Measurements from ENCODE around the gene DNAJC1. TPM values are rescaled to one million over a fixed set of nuclear protein-coding genes. Genes with fewer than 3 reads are reported as not detected.

DNAJC1 gene
- total RNA-seq, 4 donors from 2014 or later: 37.1 to 41.7 (median 40.1) TPM

DNA sequence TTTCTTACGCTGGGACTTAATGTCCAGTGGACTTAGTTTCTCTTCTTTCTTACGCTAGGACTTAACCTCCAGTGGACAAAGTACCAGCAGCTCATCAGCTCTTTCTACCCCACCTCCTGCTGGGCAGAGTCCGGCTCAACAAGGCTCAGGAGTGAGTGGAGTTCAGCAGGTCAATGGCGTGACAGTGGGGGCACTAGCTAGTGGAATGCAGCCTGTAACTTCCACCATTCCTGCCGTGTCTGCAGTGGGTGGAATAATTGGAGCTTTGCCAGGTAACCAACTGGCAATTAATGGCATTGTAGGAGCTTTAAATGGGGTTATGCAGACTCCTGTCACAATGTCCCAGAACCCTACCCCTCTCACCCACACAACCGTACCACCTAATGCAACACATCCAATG is 269.8 kb downstream of the DNAJC1 start:
- H3K27me3 ChIP-seq: no peaks in the 10 kb centered on the region
- no peak for DNase-seq
- TF ChIP-seq CTCF (IDR thresholded peaks at IDR 0.05) (no peak), POLR2A (IDR thresholded peaks at IDR 0.05) (no peak)
- H3K36me3 ChIP-seq: peaks cover 0 to 29% (median 0%) of the 10 kb centered on the region in 3 donors
- H3K4me3 ChIP-seq: no peak overlapping the region
- H3K4me1 ChIP-seq: no peaks in the 10 kb centered on the region
- no peak overlapping the region for H3K27ac ChIP-seq
- H3K9me3 ChIP-seq: no peaks in the 10 kb centered on the region

GRCh38 chr10:21732067-21732772 is 271.3 kb downstream of the DNAJC1 start:
- peaks cover 0 to 28% (median 0%) of the 10 kb centered on the region in 3 donors for H3K36me3 ChIP-seq
- no peaks in the 10 kb centered on the region for H3K27me3 ChIP-seq
- DNase-seq: peak in 1 of 3 donors; percentile 52
- TF ChIP-seq CTCF (IDR thresholded peaks at IDR 0.05): peak in 5 of 6 experiments; percentile 22 to 58 (median 43)
- TF ChIP-seq POLR2A (IDR thresholded peaks at IDR 0.05): no peak
- no peaks in the 10 kb centered on the region for H3K9me3 ChIP-seq
- H3K4me3 ChIP-seq: no peak overlapping the region
- no peaks in the 10 kb centered on the region for H3K4me1 ChIP-seq
- H3K27ac ChIP-seq: no peak overlapping the region

- no peaks in the 10 kb centered on the region for H3K9me3 ChIP-seq
- H3K4me1 ChIP-seq: peaks cover 0 to 15% (median 2%) of the 10 kb centered on the region in 4 donors
- H3K27me3 ChIP-seq: no peaks in the 10 kb centered on the region
- DNase-seq: no peak
- TF ChIP-seq POLR2A (IDR thresholded peaks at IDR 0.05) (no peak), CTCF (IDR thresholded peaks at IDR 0.05) (no peak)
- H3K36me3 ChIP-seq: peaks cover 0 to 8% (median 0%) of the 10 kb centered on the region in 3 donors
- H3K27ac ChIP-seq: no peak overlapping the region
- H3K4me3 ChIP-seq: no peak overlapping the region
Measured at GRCh38 chr10:21728618-21729017, 274.9 kb downstream of the DNAJC1 start.

- Histone ChIP-seq H3K4me1 (peaks cover 0 to 15% (median 2%) of the 10 kb centered on the region in 4 donors), H3K4me3 (no peak overlapping the region), H3K27me3 (no peaks in the 10 kb centered on the region), H3K36me3 (peaks cover 0 to 6% (median 0%) of the 10 kb centered on the region in 3 donors), H3K27ac (no peak overlapping the region), H3K9me3 (no peaks in the 10 kb centered on the region)
- DNase-seq: no peak
- TF ChIP-seq CTCF (IDR thresholded peaks at IDR 0.05) (no peak), POLR2A (IDR thresholded peaks at IDR 0.05) (no peak)
Measured at GRCh38 chr10:21727452-21728168, 275.9 kb downstream of the DNAJC1 start.

GRCh38 chr10:21726601-21727225 is 276.8 kb downstream of the DNAJC1 start:
- H3K27ac ChIP-seq: no peak overlapping the region
- H3K9me3 ChIP-seq: no peaks in the 10 kb centered on the region
- H3K36me3 ChIP-seq: peaks cover 0 to 6% (median 0%) of the 10 kb centered on the region in 3 donors
- peaks cover 0 to 15% (median 2%) of the 10 kb centered on the region in 4 donors for H3K4me1 ChIP-seq
- H3K4me3 ChIP-seq: no peak overlapping the region
- no peak for TF ChIP-seq CTCF (IDR thresholded peaks at IDR 0.05)
- no peak for TF ChIP-seq POLR2A (IDR thresholded peaks at IDR 0.05)
- no peaks in the 10 kb centered on the region for H3K27me3 ChIP-seq
- no peak for DNase-seq
